ENCODE measurements around the gene SLC25A13.

Gene SLC25A13

DNA sequence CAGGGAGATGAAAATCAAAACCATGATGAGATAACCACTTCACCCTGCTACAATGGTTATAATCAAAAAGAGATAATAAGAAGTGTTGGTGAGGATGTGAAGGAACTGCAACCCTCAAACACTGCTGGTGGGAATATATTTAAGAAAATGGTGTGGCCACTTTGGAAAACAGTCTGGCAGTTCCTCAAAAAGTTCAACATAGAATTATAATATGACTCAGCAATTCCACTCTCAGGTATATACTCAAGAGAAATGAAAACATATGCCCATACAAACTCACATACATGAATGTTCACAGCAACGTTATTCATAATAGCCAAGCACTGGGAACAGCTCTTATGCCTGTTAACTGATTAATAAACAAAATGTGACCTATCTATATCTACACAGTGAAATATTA lies 104.8 kb downstream of the SLC25A13 start:
- TF ChIP-seq, protein P1, sequence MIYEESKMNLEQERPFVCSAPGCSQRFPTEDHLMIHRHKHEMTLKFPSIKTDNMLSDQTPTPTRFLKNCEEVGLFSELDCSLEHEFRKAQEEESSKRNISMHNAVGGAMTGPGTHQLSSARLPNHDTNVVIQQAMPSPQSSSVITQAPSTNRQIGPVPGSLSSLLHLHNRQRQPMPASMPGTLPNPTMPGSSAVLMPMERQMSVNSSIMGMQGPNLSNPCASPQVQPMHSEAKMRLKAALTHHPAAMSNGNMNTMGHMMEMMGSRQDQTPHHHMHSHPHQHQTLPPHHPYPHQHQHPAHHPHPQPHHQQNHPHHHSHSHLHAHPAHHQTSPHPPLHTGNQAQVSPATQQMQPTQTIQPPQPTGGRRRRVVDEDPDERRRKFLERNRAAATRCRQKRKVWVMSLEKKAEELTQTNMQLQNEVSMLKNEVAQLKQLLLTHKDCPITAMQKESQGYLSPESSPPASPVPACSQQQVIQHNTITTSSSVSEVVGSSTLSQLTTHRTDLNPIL (CRISPR knock-in tag; IDR thresholded peaks at IDR 0.05; ENCODE audit: low read depth) = no peak
- TF ChIP-seq, protein P2, sequence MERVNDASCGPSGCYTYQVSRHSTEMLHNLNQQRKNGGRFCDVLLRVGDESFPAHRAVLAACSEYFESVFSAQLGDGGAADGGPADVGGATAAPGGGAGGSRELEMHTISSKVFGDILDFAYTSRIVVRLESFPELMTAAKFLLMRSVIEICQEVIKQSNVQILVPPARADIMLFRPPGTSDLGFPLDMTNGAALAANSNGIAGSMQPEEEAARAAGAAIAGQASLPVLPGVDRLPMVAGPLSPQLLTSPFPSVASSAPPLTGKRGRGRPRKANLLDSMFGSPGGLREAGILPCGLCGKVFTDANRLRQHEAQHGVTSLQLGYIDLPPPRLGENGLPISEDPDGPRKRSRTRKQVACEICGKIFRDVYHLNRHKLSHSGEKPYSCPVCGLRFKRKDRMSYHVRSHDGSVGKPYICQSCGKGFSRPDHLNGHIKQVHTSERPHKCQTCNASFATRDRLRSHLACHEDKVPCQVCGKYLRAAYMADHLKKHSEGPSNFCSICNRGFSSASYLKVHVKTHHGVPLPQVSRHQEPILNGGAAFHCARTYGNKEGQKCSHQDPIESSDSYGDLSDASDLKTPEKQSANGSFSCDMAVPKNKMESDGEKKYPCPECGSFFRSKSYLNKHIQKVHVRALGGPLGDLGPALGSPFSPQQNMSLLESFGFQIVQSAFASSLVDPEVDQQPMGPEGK (CRISPR knock-in tag; IDR thresholded peaks at IDR 0.05; ENCODE audit: borderline replicate concordance) = no peak
- TF ChIP-seq GLIS3 (CRISPR knock-in tag; IDR thresholded peaks at IDR 0.05) (no peak), ESRRG (CRISPR knock-in tag; IDR thresholded peaks at IDR 0.05) (no peak), TCF4 (CRISPR knock-in tag; IDR thresholded peaks at IDR 0.05; ENCODE audit: borderline replicate concordance) (no peak), BACH2 (CRISPR knock-in tag; IDR thresholded peaks at IDR 0.05; ENCODE audit: borderline replicate concordance) (no peak), PPARA (CRISPR knock-in tag; IDR thresholded peaks at IDR 0.05; ENCODE audit: borderline replicate concordance) (no peak), ZFP3 (CRISPR knock-in tag; IDR thresholded peaks at IDR 0.05) (no peak), RARB (CRISPR knock-in tag; IDR thresholded peaks at IDR 0.05) (no peak), ZNF565 (CRISPR knock-in tag; conservative IDR thresholded peaks at IDR 0.05; ENCODE audit: low read depth) (no peak), ZNF70 (CRISPR knock-in tag; IDR thresholded peaks at IDR 0.05) (no peak), SNAI2 (CRISPR knock-in tag; IDR thresholded peaks at IDR 0.05) (no peak)
- TF ChIP-seq, protein P3, sequence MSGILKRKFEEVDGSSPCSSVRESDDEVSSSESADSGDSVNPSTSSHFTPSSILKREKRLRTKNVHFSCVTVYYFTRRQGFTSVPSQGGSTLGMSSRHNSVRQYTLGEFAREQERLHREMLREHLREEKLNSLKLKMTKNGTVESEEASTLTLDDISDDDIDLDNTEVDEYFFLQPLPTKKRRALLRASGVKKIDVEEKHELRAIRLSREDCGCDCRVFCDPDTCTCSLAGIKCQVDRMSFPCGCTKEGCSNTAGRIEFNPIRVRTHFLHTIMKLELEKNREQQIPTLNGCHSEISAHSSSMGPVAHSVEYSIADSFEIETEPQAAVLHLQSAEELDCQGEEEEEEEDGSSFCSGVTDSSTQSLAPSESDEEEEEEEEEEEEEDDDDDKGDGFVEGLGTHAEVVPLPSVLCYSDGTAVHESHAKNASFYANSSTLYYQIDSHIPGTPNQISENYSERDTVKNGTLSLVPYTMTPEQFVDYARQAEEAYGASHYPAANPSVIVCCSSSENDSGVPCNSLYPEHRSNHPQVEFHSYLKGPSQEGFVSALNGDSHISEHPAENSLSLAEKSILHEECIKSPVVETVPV (CRISPR knock-in tag; IDR thresholded peaks at IDR 0.05) = no peak
- TF ChIP-seq, protein P4, sequence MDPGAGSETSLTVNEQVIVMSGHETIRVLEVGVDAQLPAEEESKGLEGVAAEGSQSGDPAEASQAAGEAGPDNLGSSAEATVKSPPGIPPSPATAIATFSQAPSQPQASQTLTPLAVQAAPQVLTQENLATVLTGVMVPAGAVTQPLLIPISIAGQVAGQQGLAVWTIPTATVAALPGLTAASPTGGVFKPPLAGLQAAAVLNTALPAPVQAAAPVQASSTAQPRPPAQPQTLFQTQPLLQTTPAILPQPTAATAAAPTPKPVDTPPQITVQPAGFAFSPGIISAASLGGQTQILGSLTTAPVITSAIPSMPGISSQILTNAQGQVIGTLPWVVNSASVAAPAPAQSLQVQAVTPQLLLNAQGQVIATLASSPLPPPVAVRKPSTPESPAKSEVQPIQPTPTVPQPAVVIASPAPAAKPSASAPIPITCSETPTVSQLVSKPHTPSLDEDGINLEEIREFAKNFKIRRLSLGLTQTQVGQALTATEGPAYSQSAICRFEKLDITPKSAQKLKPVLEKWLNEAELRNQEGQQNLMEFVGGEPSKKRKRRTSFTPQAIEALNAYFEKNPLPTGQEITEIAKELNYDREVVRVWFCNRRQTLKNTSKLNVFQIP (CRISPR knock-in tag; IDR thresholded peaks at IDR 0.05; ENCODE audit: borderline replicate concordance, low read depth) = no peak
- no peak for ATAC-seq

DNA sequence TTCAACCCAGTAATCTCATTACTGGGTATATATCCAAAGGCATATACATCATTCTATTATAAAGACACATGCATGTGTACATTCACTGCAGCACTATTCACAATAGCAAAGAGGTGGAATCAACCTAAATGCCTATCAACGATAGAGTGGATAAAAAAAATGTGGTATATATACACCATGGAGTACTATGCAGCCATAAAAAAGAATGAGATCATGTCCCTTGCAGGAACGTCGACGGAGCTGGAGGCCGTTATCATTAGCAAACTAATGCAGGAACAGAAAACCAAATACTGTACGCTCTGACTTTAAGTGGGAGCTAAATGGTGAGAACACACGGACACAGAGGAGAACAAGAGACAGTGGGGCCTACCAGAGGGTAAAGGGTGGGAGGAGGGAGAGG lies 105.5 kb downstream of the SLC25A13 start:
- TF ChIP-seq, protein P2 (CRISPR knock-in tag; IDR thresholded peaks at IDR 0.05; ENCODE audit: borderline replicate concordance) = no peak
- TF ChIP-seq ZNF8 (CRISPR knock-in tag; IDR thresholded peaks at IDR 0.05) = peak; percentile 91
- no peak for ATAC-seq

DNA sequence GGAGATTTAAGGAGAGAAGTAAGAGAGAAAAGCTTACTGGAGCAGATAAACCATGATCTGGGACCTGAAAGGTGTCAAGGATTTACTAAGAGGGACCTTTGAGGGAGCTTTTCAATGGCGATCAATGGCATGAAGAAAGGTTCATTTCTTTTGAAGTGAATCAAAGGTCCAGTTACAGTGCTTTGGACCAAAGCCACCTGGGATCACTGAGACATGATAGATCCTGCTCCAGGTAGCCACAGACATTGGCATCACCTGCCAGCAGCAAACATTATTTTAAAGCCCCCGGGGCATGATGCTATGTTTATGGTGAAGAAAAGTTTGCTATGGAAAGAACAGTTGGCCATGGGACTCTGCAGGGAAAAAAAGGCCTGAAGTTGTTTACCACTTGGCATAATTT lies 109.4 kb downstream of the SLC25A13 start:
- ATAC-seq = no peak

More for the DNA sequence above, 109.4 kb downstream of the SLC25A13 start:
- TF ChIP-seq, protein P3 (CRISPR knock-in tag; IDR thresholded peaks at IDR 0.05) = no peak
- TF ChIP-seq RARB (CRISPR knock-in tag; IDR thresholded peaks at IDR 0.05) (no peak), SNAI2 (CRISPR knock-in tag; IDR thresholded peaks at IDR 0.05) (no peak), OSR1 (CRISPR knock-in tag; IDR thresholded peaks at IDR 0.05) (no peak), ESRRG (CRISPR knock-in tag; IDR thresholded peaks at IDR 0.05) (no peak), PPARA (CRISPR knock-in tag; IDR thresholded peaks at IDR 0.05; ENCODE audit: borderline replicate concordance) (no peak), CSDC2 (CRISPR knock-in tag; IDR thresholded peaks at IDR 0.05) (no peak), GLIS3 (CRISPR knock-in tag; IDR thresholded peaks at IDR 0.05) (no peak), ZNF8 (CRISPR knock-in tag; IDR thresholded peaks at IDR 0.05) (no peak), TOX (CRISPR knock-in tag; IDR thresholded peaks at IDR 0.05; ENCODE audit: borderline replicate concordance) (no peak), TCF4 (CRISPR knock-in tag; IDR thresholded peaks at IDR 0.05; ENCODE audit: borderline replicate concordance) (no peak)
- TF ChIP-seq, protein P2 (CRISPR knock-in tag; IDR thresholded peaks at IDR 0.05; ENCODE audit: borderline replicate concordance) = no peak
- TF ChIP-seq, protein P4 (CRISPR knock-in tag; IDR thresholded peaks at IDR 0.05; ENCODE audit: borderline replicate concordance, low read depth) = no peak
- TF ChIP-seq, protein P1 (CRISPR knock-in tag; IDR thresholded peaks at IDR 0.05; ENCODE audit: low read depth) = no peak

Data from SK-N-SH treated with all-trans-retinoic acid at 6 μM for 48 hours (cell line).